ENCODE measurements around the gene CNIH4.
"Not testable (repeated sequence)": the region's sequence is repeated elsewhere in the genome, so short reads cannot be mapped to it uniquely, and the experiment has no call there.

The CNIH4 gene

GRCh38 chr1:224356685-224357625 is at the start of gene CNIH4:
Gene CNIH4 (plus strand): TSS chr1:224356879. CDS start chr1:224356925, 46 bp downstream.
- DNase-seq (ENCODE audit: low read depth): peak; percentile 88

DNA sequence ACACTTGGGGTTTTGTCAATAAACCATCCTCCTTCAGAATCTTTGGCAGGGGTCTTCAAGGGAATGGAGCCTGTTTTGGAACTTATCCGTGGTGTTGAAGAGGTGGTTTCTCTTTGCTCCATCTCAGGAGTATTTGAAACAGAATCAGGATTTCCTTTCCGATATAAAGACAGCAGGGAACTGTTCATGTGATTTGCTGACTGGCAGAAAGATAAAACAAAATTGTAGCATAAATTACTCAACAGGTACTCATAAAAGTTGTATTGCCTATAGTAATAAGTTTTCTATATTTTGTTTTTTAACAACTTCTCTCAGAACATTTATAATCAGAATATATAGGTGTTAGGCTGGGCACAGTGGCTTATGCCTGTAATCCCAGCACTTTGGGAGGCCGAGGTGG is 48.6 kb upstream of the CNIH4 start:
- DNase-seq (ENCODE audit: low read depth): no peak

DNA sequence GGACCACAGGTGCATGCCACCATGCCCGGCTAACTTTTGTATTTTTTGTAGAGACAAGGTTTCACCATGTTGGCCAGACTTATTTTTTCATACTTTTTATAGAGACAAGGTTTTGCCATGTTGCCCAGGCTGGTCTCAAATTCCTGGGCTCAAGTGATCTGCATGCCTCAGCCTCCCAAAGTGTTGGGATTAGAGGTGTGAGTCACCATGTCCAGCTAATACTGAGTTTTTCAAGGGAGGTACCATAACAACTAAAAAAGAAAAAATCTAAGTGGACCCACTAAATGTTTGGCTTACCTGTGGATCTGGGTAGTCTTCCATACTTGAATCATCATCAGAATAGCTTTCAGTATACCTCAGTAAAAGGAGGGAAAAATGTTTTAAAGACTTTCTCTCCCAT is 45.2 kb upstream of the CNIH4 start:
- not testable (repeated sequence) for DNase-seq (ENCODE audit: low read depth)

- DNase-seq (ENCODE audit: low read depth): no peak
Measured at GRCh38 chr1:224312025-224312424, 44.7 kb upstream of the CNIH4 start.

- DNase-seq (ENCODE audit: low read depth): no peak
Measured at GRCh38 chr1:224317383-224318045, 39.2 kb upstream of the CNIH4 start.

DNA sequence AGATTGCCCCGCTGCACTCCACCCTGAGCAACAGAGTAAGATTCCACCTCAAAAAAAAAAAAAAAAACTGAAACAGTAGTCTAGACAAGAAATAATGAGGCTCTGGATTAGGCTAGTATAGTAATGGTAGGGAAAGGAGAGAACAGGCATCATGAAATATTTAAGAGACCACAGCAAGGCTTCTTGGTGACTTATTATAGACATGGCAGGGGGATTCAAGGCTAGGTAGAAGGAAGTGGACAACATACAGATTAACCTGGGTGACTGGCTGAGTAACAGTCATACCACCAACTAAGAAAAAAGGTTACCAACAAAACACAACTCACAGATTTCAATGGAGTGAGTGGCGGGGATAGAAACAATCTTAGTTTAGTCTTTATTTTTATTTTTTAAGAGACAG is 35.0 kb upstream of the CNIH4 start:
- no peak for DNase-seq (ENCODE audit: low read depth)

DNA sequence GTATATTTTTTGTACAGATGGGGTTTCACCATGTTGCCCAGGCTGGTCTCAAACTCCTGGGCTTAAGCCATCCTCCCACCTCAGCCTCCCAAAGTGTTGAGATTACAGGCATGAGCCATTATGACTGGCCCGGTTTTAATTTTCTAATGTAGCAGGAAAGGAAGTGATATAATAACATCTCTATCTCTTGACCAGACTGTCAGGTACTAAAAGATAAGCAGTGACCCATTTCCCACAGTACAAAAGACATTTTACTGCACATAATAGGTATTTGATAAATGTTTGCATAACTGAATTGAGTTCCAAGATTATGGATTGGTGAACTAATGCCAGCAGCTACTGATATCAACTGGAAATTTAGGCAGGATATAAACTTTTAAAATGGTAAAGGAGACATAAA is 30.7 kb upstream of the CNIH4 start:
- no peak for DNase-seq (ENCODE audit: low read depth)

GRCh38 chr1:224328644-224329043 is 28.0 kb upstream of the CNIH4 start:
- DNase-seq (ENCODE audit: low read depth): no peak

GRCh38 chr1:224329484-224329841 is 27.2 kb upstream of the CNIH4 start:
- no peak for DNase-seq (ENCODE audit: low read depth)

DNA sequence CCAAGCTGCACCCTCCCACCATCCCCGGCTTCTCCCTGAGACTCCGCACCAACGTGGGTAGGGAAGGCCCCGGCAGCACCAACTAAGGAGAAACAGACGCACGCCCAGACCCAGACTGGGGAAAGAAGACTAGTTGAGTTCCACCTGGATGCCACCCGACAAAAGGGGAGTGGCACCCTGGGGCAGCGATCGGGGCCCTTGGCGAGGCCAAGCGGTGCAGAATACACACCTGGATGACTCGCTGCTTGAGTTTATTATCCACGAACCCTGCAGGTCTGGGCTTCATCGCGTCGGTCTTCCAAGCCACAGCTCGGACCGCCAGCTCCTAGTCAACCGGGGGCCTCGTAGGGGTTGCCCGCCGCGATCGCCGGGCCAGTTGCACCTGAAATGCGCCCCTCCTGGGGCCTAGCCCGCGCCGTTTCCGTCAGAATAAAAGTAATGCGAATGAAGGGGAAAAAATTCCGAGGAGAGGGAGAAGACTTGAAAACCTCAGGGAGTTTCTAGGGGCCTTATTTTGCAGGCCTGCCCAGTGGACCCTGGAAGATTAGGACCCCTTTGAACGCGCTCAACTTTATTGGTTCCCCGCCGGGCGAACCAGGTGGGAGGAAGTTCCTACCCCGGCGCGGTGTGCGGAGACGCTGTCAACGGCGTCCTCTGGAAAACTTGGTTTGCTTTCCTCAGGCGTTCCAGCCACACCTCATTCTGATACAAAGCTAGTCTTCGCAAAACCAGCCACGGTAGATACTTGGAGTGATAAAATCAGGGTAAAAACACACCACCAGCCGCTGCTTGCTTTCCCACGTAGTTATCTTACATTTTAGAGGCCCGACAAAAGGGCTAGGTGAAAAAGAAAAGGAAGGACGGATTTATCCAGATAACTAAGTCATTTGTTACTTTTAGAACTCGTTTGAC is 26.6 kb upstream of the CNIH4 start, which contains the start of gene NVL:
NVL (minus strand) TSS at position 331 of the 912 bp plus-strand sequence; CDS start at position 286, 45 bp downstream.
- peak; percentile 73 for DNase-seq (ENCODE audit: low read depth)

- DNase-seq (ENCODE audit: low read depth): no peak
Measured at GRCh38 chr1:224331326-224331725, 25.4 kb upstream of the CNIH4 start.

- no peak for DNase-seq (ENCODE audit: low read depth)
Measured at GRCh38 chr1:224331824-224332223, 24.9 kb upstream of the CNIH4 start.

GRCh38 chr1:224333309-224333926 is 23.3 kb upstream of the CNIH4 start:
- no peak for DNase-seq (ENCODE audit: low read depth)

- peak; percentile 57 for DNase-seq (ENCODE audit: low read depth)
Measured at GRCh38 chr1:224333939-224334786, 22.5 kb upstream of the CNIH4 start.

DNA sequence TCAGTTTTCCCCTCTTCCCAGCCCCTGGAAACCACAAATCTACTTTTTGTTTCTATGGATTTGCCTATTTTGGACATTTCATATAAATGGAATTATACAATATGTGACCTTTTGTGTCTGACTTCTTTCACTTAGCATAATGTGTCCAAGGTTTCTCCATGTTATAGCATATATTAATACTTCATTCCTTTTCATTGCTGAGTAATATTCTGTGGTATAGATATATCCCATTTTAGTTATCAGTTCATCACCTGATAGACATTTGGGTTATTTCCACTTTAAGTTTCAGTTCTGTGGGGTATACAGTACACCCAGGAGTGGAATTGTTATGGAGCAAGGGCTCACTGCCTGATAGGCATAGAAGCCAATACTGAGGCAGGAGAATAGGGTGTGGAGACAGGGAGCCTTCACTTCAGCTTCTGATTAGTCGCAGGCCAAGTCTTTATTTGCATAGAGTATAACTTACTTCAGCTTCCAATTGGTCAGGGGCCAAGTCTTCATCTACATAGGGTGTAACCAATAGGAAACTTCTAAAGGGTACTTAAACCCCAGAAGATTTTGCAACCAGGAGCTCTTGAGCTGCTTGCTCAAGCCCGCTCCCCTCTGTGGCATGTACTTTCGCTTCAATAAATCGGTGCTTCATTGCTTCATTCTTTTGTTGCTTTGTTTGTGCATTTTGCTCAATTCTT is 18.4 kb upstream of the CNIH4 start:
- DNase-seq (ENCODE audit: low read depth): no peak

DNA sequence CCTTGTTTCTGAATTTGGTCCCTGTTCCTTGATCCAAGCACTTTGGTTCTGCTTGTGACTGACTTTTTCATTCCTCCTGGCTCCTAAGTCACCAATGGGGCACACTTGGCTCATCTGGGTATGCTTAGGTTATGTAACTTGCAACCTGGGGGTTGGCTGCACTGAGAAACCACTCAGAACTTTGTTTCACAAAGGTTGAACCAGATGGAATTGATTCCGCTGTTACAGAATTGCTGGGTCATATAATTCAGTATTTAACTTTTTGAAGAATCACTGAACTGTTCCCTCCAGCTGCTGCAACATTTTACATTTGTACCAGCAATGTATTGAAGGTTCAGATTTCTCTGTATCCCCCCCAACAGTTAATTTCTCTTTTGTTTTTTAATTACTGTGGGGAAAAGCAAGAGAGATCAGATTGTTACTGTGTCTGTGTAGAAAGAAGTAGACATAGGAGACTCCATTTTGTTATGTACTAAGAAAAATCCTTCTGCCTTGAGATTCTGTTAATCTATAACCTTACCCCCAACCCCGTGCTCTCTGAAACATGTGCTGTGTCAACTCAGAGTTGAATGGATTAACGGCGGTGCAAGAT is 17.1 kb upstream of the CNIH4 start:
- no peak for DNase-seq (ENCODE audit: low read depth)

DNA sequence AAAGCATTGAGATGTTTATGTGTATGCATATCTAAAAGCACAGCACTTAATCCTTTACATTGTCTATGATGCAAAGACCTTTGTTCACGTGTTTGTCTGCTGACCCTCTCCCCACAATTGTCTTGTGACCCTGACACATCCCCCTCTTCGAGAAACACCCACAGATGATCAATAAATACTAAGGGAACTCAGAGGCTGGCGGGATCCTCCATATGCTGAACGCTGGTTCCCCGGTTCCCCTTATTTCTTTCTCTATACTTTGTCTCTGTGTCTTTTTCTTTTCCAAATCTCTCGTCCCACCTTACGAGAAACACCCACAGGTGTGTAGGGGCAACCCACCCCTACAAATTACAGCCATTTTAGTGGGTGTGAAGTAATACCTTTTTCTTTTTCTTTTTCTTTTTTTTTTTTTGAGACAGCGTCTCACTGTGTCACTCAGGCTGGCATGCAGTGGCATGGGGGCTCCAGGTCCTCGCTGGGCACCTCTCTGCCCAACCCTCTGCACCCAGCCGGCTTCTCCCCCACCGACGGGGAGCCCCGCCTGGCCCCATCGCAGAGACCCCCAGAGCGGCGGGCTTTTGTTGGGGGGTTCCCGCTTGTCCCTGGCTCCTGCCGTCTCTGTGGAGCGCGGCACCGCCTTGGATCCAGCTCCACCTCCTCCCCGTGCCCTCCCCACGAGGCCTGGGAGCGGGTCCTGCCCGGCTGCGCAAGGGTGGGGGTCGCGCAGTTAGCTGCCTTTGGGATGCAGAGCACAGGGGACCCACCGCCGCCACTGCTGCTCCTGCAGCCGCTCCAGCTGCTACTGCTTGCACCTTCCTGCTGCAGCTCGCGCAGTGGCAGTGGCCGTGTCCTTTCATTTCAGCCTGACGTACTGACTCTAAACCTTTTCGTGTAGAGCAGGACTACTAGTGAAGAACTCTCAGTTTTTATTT is 16.0 kb upstream of the CNIH4 start:
- not testable (repeated sequence) for DNase-seq (ENCODE audit: low read depth)

- DNase-seq (ENCODE audit: low read depth): no peak
Measured at GRCh38 chr1:224343679-224344078, 13.0 kb upstream of the CNIH4 start.

DNA sequence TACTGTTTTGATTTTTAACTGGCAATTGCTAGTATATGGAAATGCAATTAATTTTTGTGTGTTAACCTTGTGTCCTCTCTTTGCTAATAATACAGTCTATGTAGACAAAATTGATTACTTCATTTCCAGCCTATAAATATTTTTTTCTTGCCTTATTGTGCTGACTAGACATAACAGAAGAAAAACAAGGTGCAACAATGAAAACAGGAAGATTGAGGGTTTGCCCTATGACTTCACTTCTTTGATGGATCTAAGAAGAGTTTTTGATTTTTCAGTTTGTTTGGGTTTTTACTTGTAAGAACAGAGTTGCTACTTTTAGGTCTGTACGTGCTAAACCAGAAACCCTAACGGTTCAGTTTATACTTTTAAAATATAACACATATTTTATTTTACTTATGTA is 8.5 kb upstream of the CNIH4 start:
- DNase-seq (ENCODE audit: low read depth): no peak

Data from GM04504 (cell line).